Muscle of leg (tissue), 16 donors: ENCODE measurements around the gene OR5B3. TPM values are rescaled to one million over a fixed set of nuclear protein-coding genes. Genes with fewer than 3 reads are reported as not detected.

ENCODE experiments used
- DNase-seq: peaks from one replicate; pipeline ENCODE4 v3.0.0; 2013
- H3K27ac ChIP-seq: one replicate; pipeline ENCODE4 v1.5.1; 2013; ENCODE audit warnings: mild to moderate bottlenecking, low read length, control low read depth
- H3K27me3 ChIP-seq: one replicate; pipeline ENCODE4 v1.6.1; 2013; ENCODE audit warnings: low read length; ENCODE audit not compliant: control insufficient read depth, insufficient read depth
- H3K36me3 ChIP-seq: one replicate; pipeline ENCODE4 v1.6.1; 2013; ENCODE audit warnings: low read length; ENCODE audit not compliant: control insufficient read depth, insufficient read depth
- H3K4me1 ChIP-seq: one replicate; pipeline ENCODE4 v1.6.1; 2013; ENCODE audit warnings: low read length; ENCODE audit not compliant: control insufficient read depth, insufficient read depth
- H3K4me3 ChIP-seq: one replicate; pipeline ENCODE4 v1.5.1; 2013; ENCODE audit warnings: low read length, control low read depth
- H3K9me3 ChIP-seq: replicated peaks from 2 replicates; pipeline ENCODE4 v1.6.1; 2013; ENCODE audit warnings: low read depth, low read length; ENCODE audit not compliant: control insufficient read depth
- WGBS: methylation state at CpG from one replicate; pipeline ENCODE4 v1.1.5; 2013; ENCODE audit warnings: missing lambda C conversion rate; ENCODE audit not compliant: insufficient coverage; 5-methylcytosine and 5-hydroxymethylcytosine counted together
- long read RNA-seq, 11 donors: transcript quantifications; one replicate each; lab custom pipeline, GENCODE V29; 2026
- polyA plus RNA-seq, 8 donors: library from polyadenylated mRNA; unstranded; fragments of 120-200 nt; gene quantifications; one replicate each; pipeline versions ENCODE4 v1.2.1 to v1.2.3, GENCODE V29; 2013; ENCODE audit warnings: inconsistent platforms in 1 of 8, low replicate concordance in 1 of 8; ENCODE audit not compliant: insufficient read length in 8 of 8, insufficient read depth in 1 of 8
- total RNA-seq: library from RNA; stranded (reverse); fragments of 120-200 nt; gene quantifications from one replicate; pipeline ENCODE4 v1.2.4, GENCODE V29; 2013

The OR5B3 gene
- not detected for total RNA-seq
- not detected for polyA plus RNA-seq
- long read RNA-seq, donor 1: 0 reads
- long read RNA-seq, donor 2: 0 reads
- long read RNA-seq, donor 3: 0 reads
- long read RNA-seq, donor 4: 0 reads
- long read RNA-seq, donor 5: 0 reads
- long read RNA-seq, donor 6: 0 reads
- long read RNA-seq, donor 7: 0 reads
- long read RNA-seq, donor 8: 0 reads
- long read RNA-seq, donor 9: 0 reads
- long read RNA-seq, donor 10: 0 reads
- long read RNA-seq, donor 11: 0 reads

DNA sequence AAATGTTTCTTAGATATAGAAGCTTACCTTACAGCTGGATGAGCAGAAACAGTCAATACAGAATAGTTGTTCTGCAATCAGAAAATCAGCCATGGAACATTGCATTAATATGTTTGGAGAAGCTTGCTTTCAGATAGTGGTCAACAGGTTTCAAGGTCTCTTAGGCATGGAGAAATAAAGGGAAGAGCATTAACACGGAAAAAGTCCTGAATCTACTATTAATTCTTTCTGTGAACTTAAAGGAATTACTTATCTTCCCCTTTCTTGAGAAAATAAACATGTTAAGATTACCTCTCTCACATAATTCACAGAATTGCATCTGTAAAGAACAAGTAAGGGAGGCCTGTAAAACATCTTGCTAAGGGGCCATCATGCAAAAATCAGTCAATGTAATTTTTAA, at the start of gene OR5B3:
Gene OR5B3 (minus strand): TSS at position 101 of the 400 bp plus-strand sequence. CDS start 3,465 bp downstream, outside the sequence.
- no peak for DNase-seq
- Histone ChIP-seq H3K4me3 (no peak within 1 kb of the TSS), H3K27me3 (no peaks in the 10 kb centered on the region), H3K36me3 (no peaks in the 10 kb centered on the region), H3K9me3 (peaks cover 24% of the 10 kb centered on the region), H3K4me1 (no peaks in the 10 kb centered on the region), H3K27ac (no peak within 1 kb of the TSS)
- whole genome bisulfite sequencing: no CpG with 5 or more reads among the region's 1 CpG

DNA sequence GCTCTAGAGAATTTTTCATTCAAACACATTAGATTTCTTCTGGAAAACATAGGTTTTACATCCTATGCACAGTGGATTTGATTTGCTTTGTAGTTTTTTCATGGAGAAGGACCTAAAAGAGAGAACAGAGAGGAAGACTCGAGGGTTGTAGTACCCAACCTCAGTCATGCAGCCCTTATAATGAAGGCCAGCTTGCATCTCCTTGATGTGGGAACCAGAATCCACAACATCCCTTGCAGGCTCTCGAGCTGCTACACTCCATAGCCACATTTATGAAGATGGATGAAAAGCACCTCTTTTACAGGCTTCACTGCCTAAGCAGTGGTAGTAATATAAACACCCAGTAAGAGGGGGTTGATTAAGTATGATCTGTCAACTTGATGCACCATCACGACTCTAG, 44.9 kb upstream of the OR5B3 start:
- Histone ChIP-seq H3K9me3 (peaks cover 5% of the 10 kb centered on the region), H3K4me3 (no peak overlapping the region), H3K27ac (no peak overlapping the region), H3K4me1 (no peaks in the 10 kb centered on the region), H3K36me3 (no peaks in the 10 kb centered on the region), H3K27me3 (no peaks in the 10 kb centered on the region)
- no peak for DNase-seq
- no CpG with 5 or more reads among the region's 3 CpGs for WGBS

DNA sequence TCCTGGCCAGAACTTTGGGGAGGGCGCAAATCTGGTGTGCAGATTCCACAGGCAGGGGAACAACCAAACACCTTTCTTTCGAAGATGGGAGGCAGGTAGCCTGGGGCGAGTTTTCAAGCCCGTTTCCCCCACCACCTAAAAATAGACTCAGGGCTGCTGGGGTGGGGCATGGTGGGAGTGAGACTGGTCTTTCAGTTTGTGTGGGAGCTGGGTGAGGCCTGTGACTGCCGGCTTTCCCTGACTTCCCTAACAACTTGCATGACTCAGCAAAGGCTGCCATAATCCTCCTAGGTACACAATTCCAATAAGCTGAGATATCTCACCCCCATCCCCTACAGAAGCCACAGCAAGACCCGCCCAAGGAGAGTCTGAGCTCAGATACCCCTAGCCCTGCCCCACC, 39.6 kb upstream of the OR5B3 start:
- no peak for DNase-seq
- WGBS: 93% methylated on average over 3 of the region's 6 CpGs
- Histone ChIP-seq H3K27ac (no peak overlapping the region), H3K9me3 (peaks cover 35% of the 10 kb centered on the region), H3K36me3 (no peaks in the 10 kb centered on the region), H3K4me1 (no peaks in the 10 kb centered on the region), H3K27me3 (no peaks in the 10 kb centered on the region), H3K4me3 (no peak overlapping the region)

DNA sequence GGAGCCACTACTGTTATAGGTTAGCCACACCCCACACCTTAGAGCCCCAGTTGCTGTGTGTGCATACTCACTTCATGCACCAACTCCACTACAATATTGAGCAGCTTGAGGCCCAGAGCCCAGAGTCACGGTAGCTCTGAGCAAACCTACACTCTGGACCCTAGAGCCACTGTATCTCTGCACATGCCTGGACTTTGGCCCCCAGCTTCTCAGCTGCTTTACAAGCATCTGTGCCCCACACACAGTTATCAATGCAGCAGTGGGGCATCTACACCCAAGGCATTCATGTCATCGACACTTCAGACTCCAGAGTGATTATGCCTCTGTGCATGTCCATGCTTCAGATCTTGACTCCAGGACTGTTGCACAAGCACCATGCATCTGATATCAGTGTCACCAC, 37.6 kb upstream of the OR5B3 start:
- H3K27me3 ChIP-seq: no peaks in the 10 kb centered on the region
- no peaks in the 10 kb centered on the region for H3K36me3 ChIP-seq
- H3K27ac ChIP-seq: no peak overlapping the region
- no peaks in the 10 kb centered on the region for H3K4me1 ChIP-seq
- peaks cover 33% of the 10 kb centered on the region for H3K9me3 ChIP-seq
- H3K4me3 ChIP-seq: no peak overlapping the region
- WGBS: 80% methylated on average over 2 of the region's 2 CpGs
- DNase-seq: no peak

DNA sequence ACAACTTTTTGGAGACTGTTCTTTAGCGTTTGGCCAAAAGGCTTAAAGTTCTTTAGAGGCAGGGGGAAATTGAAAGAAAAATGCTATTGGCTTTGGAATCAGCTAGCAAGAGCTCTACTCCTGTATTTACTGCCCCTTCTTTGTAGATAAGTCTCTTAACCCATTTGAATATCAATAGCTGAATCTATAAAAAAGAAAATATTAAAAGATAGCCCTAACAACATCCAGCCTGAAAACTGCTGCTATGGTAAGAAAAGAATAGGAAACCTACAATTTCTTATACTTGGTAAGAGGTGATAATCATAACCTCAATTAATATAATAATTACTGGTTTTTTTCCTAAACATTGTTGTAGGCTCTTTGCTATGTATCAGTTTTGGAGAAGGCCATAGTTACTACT, 35.5 kb upstream of the OR5B3 start, which contains the start of gene OR5B12:
Gene OR5B12 (minus strand): TSS at position 101 of the 400 bp plus-strand sequence. CDS start 2,085 bp downstream, outside the sequence.
- H3K4me1 ChIP-seq: no peaks in the 10 kb centered on the region
- H3K27me3 ChIP-seq: no peaks in the 10 kb centered on the region
- H3K9me3 ChIP-seq: peaks cover 34% of the 10 kb centered on the region
- no peak within 1 kb of the TSS for H3K27ac ChIP-seq
- no peak for DNase-seq
- no peak within 1 kb of the TSS for H3K4me3 ChIP-seq
- WGBS: no CpG with 5 or more reads among the region's 1 CpG
- H3K36me3 ChIP-seq: no peaks in the 10 kb centered on the region

DNA sequence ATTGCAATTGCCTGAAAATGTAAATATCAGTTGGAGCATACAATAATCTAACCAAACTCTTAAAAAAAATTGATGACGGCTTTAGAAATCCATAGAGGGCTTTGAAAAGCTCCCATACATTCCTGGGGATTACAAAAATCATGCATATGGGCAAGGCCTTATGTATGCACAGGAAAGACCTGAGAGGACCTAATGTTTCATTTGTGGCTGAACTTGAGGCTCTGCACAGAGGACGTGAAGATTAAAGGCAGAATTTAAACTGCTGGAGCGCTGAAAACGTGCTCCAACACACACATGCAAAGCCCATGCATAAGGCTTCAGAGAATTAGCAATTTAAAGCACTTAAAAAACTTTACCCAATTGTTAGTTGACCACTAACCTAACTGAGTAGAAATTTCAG, 31.8 kb upstream of the OR5B3 start:
- Histone ChIP-seq H3K27me3 (no peaks in the 10 kb centered on the region), H3K27ac (no peak overlapping the region), H3K36me3 (no peaks in the 10 kb centered on the region), H3K4me3 (no peak overlapping the region), H3K4me1 (no peaks in the 10 kb centered on the region), H3K9me3 (peaks cover 6% of the 10 kb centered on the region)
- no peak for DNase-seq
- 60% methylated on average over 1 of the region's 4 CpGs for WGBS

DNA sequence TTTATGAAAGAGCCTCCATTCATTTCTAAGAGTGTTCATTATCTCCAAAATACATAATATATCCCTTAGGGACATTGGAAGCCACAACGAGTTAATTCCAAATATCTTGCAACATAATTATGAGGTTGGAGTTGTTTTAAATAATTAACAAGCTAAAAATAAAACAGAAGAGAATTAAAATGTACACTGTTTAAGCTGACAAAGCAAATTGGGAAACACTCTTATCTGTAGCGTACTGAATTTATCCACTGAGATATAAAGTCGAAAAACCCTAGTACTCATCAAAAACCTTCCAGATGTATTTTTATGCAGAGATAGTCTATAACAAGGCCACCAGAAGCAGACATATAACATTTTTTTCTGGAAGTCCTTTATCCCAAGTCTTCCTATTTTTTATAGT, 27.5 kb upstream of the OR5B3 start:
- WGBS: no CpG with 5 or more reads among the region's 3 CpGs
- Histone ChIP-seq H3K36me3 (no peaks in the 10 kb centered on the region), H3K27me3 (no peaks in the 10 kb centered on the region), H3K9me3 (no peaks in the 10 kb centered on the region), H3K4me3 (no peak overlapping the region), H3K27ac (no peak overlapping the region), H3K4me1 (no peaks in the 10 kb centered on the region)
- no peak for DNase-seq

DNA sequence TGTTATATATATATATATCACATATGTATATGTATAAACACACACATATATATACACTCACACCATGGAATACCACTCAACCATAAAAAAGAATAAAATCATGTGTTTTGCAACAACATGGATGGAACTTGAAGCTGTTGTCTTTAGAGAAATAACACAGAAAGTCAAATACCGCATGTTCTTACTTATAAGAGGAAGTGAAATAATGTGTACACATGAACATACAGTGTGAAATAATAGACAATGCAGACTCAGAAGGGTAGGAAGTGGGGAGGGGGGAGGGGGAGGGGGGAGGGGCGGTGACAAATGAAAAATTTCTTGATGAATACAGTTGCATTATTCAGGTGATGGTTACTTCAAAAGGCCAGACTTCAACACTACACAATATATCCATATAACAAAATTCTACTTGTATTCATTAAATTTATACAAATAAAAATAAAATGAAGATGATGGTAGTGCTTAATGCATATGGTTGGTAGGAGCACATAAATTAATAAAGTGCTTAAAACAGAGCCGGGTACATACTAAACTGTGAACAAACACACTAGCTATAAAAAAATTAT, 27.0 kb upstream of the OR5B3 start:
- Histone ChIP-seq H3K27ac (no peak overlapping the region), H3K27me3 (no peaks in the 10 kb centered on the region), H3K9me3 (no peaks in the 10 kb centered on the region), H3K4me1 (no peaks in the 10 kb centered on the region), H3K36me3 (no peaks in the 10 kb centered on the region), H3K4me3 (no peak overlapping the region)
- DNase-seq: no peak
- no CpG with 5 or more reads among the region's 3 CpGs for WGBS

DNA sequence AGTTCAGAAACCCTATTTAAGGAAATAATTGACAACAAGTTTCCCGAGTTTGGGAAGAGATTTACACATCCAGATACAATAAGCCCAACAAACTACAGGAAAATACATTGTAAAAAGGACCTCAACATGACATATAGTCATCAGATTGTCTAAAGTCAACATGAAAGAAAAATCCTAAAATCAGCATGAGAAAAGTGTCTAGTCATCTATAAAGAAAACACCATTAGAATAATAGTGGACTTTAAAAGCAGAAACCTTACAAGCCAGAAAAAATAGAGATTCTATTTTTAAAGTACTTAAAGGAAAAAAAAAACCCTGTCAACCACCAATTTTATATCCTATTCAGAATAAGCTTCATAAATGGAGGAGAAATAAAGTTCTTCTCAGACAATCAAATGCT, 22.6 kb upstream of the OR5B3 start:
- no CpG with 5 or more reads among the region's 1 CpG for WGBS
- Histone ChIP-seq H3K4me1 (no peaks in the 10 kb centered on the region), H3K27me3 (no peaks in the 10 kb centered on the region), H3K27ac (no peak overlapping the region), H3K36me3 (no peaks in the 10 kb centered on the region), H3K4me3 (no peak overlapping the region), H3K9me3 (peaks cover 5% of the 10 kb centered on the region)
- DNase-seq: no peak

DNA sequence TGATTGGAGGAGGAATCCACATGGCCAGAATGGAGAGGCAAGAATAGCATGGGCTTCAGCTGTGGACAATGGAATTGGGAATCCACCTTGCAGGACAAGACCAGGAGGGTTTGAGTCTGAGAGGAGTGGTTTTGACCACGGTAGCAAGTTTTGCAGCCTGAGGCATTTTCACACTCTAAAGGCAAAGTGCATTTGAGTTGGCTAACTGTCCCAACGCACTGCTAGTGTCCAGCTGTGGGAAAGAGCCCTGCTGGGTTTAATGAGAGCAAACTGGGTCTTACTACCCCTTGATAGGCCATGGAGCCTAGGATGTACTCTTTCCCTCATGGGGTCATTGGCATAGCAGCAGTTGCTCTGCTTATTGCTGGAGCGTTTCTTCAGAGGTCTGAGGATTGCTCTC, 21.3 kb upstream of the OR5B3 start, which contains the start of gene OR5B2:
Gene OR5B2 (minus strand): TSS at position 101 of the 400 bp plus-strand sequence. CDS start 4,860 bp downstream, outside the sequence.
- Histone ChIP-seq H3K27me3 (no peaks in the 10 kb centered on the region), H3K27ac (no peak within 1 kb of the TSS), H3K4me1 (no peaks in the 10 kb centered on the region), H3K4me3 (no peak within 1 kb of the TSS), H3K36me3 (no peaks in the 10 kb centered on the region), H3K9me3 (peaks cover 5% of the 10 kb centered on the region)
- no peak for DNase-seq
- WGBS: 84% methylated on average over 3 of the region's 3 CpGs
